ENCODE data around the gene DCLK2. TPM values are rescaled to one million over a fixed set of nuclear protein-coding genes. Genes with fewer than 3 reads are reported as not detected.

DCLK2 gene
- polyA plus RNA-seq, 1 of the 3 experiments (the other 2 are of a cell fraction), result 10.1 TPM

DNA sequence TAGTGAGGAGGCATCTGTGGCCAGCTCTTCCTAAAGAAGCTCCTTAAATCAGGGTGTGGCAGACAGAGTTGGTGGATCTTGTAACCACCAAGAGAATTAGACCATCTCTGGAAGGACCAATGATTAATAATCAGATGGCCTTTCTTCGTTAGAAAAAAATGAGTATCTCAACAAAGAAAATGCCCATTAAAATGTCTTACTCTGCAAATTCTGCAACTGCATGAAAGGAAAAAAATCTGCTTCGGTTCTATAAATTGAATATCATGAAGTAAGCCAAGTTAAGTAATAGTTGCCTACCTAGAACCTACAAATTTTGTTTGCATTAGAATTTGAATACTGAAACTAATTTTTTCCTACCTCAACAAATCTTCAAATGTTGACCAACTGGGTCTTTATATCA, 4.2 kb upstream of the DCLK2 start:
- peaks cover 8 to 20% of the 10 kb centered on the region in 2 experiments; a peak in 3 of 4 replicates for H3K4me1 ChIP-seq (ENCODE audit: control insufficient read depth in 1 of 2, insufficient read depth in 2 of 2, low read depth in 1 of 2, low read length in 1 of 2)
- no peak overlapping the region for H2AFZ ChIP-seq (ENCODE audit: low read depth)
- H3K36me3 ChIP-seq (replicated peaks in 1 of 2; ENCODE audit: control insufficient read depth in 1 of 2, insufficient read depth in 2 of 2, low read length in 1 of 2), result no peaks in the 10 kb centered on the region
- no peak for DNase-seq
- WGBS (ENCODE audit: low lambda C conversion rate), result 98% methylated on average over 2 of the region's 2 CpGs
- no peak overlapping the region for H3K9ac ChIP-seq
- H3K27me3 ChIP-seq (ENCODE audit: insufficient read depth), result no peaks in the 10 kb centered on the region
- ChIA-PET CTCF (interaction anchor here (1.6 kb wide), 1 partner anchor 13 kb away, joined by 4 read pairs; no protein-coding TSS in a partner anchor), POLR2A (no interaction called here)
- H3K9me2 ChIP-seq, result no peaks in the 10 kb centered on the region
- TF ChIP-seq RXRA (IDR thresholded peaks at IDR 0.05; ENCODE audit: borderline replicate concordance, low read depth), result no peak
- no peaks in the 10 kb centered on the region for H3K9me3 ChIP-seq
- peak overlapping the region; percentile 70 to 91; a peak in 3 of 4 replicates for H3K27ac ChIP-seq (ENCODE audit: low read depth in 2 of 2, low read length in 1 of 2)
- H3K4me2 ChIP-seq, result no peak overlapping the region
- no peaks in the 10 kb centered on the region for H4K20me1 ChIP-seq (ENCODE audit: insufficient read depth)
- peaks cover 30% of the 10 kb centered on the region for H3F3A ChIP-seq (replicated peaks; ENCODE audit: insufficient read depth)
- H3K4me3 ChIP-seq (ENCODE audit: low read depth in 2 of 2, low read length in 1 of 2), result no peak overlapping the region
- peaks cover 10% of the 10 kb centered on the region for H3K79me2 ChIP-seq (ENCODE audit: insufficient read depth)

- POLR2A ChIA-PET, result interaction anchor here (1.0 to 2.0 kb wide), 5 partner anchors 27 to 288 kb away, joined by 3 to 5 read pairs (median 3); no protein-coding TSS in a partner anchor
- peak overlapping the region; percentile 93 for H3K4me2 ChIP-seq
- H3K79me2 ChIP-seq (ENCODE audit: insufficient read depth), result peaks cover 55% of the 10 kb centered on the region
- peak; percentile 87 for DNase-seq
- peaks cover 33% of the 10 kb centered on the region for H4K20me1 ChIP-seq (ENCODE audit: insufficient read depth)
- peak overlapping the region; percentile 76 for H2AFZ ChIP-seq (ENCODE audit: low read depth)
- whole genome bisulfite sequencing (ENCODE audit: low lambda C conversion rate), result 1% methylated on average over 24 of the region's 59 CpGs
- H3F3A ChIP-seq (replicated peaks; ENCODE audit: insufficient read depth), result peaks cover 23% of the 10 kb centered on the region
- no peaks in the 10 kb centered on the region for H3K9me3 ChIP-seq
- H3K9ac ChIP-seq, result peak overlapping the region; percentile 59
- CTCF ChIA-PET, result interaction anchor here (0.9 to 4.1 kb wide), 14 partner anchors 9 to 164 kb away, joined by 3 to 22 read pairs (median 4); no protein-coding TSS in a partner anchor
- peak overlapping the region; percentile 83 to 92 for H3K4me3 ChIP-seq (ENCODE audit: low read depth in 2 of 2, low read length in 1 of 2)
- H3K9me2 ChIP-seq, result no peaks in the 10 kb centered on the region
- no peaks in the 10 kb centered on the region for H3K27me3 ChIP-seq (ENCODE audit: insufficient read depth)
- H3K27ac ChIP-seq (ENCODE audit: low read depth in 2 of 2, low read length in 1 of 2), result peak overlapping the region; percentile 83 to 93
- peaks cover 15 to 22% of the 10 kb centered on the region in 2 experiments for H3K4me1 ChIP-seq (ENCODE audit: control insufficient read depth in 1 of 2, insufficient read depth in 2 of 2, low read depth in 1 of 2, low read length in 1 of 2)
- H3K36me3 ChIP-seq (replicated peaks in 1 of 2; ENCODE audit: control insufficient read depth in 1 of 2, insufficient read depth in 2 of 2, low read length in 1 of 2), result peaks cover 0 to under 1% of the 10 kb centered on the region in 2 experiments
- TF ChIP-seq, protein P1, sequence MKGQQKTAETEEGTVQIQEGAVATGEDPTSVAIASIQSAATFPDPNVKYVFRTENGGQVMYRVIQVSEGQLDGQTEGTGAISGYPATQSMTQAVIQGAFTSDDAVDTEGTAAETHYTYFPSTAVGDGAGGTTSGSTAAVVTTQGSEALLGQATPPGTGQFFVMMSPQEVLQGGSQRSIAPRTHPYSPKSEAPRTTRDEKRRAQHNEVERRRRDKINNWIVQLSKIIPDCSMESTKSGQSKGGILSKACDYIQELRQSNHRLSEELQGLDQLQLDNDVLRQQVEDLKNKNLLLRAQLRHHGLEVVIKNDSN (IDR thresholded peaks at IDR 0.05; ENCODE audit: borderline replicate concordance, low read depth), result no peak
- TF ChIP-seq, protein P2, sequence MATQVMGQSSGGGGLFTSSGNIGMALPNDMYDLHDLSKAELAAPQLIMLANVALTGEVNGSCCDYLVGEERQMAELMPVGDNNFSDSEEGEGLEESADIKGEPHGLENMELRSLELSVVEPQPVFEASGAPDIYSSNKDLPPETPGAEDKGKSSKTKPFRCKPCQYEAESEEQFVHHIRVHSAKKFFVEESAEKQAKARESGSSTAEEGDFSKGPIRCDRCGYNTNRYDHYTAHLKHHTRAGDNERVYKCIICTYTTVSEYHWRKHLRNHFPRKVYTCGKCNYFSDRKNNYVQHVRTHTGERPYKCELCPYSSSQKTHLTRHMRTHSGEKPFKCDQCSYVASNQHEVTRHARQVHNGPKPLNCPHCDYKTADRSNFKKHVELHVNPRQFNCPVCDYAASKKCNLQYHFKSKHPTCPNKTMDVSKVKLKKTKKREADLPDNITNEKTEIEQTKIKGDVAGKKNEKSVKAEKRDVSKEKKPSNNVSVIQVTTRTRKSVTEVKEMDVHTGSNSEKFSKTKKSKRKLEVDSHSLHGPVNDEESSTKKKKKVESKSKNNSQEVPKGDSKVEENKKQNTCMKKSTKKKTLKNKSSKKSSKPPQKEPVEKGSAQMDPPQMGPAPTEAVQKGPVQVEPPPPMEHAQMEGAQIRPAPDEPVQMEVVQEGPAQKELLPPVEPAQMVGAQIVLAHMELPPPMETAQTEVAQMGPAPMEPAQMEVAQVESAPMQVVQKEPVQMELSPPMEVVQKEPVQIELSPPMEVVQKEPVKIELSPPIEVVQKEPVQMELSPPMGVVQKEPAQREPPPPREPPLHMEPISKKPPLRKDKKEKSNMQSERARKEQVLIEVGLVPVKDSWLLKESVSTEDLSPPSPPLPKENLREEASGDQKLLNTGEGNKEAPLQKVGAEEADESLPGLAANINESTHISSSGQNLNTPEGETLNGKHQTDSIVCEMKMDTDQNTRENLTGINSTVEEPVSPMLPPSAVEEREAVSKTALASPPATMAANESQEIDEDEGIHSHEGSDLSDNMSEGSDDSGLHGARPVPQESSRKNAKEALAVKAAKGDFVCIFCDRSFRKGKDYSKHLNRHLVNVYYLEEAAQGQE (IDR thresholded peaks at IDR 0.05; ENCODE audit: low read depth, low read length), result peak; percentile 9; the same call in 1 of the 2 replicates
- peak; percentile 10; the same call in 1 of the 2 replicates for TF ChIP-seq MXI1 (IDR thresholded peaks at IDR 0.05; ENCODE audit: low read depth, low read length)
- no peak for TF ChIP-seq JUND (IDR thresholded peaks at IDR 0.05)
- TF ChIP-seq TAF1 (IDR thresholded peaks at IDR 0.05; ENCODE audit: borderline replicate concordance, low read depth, low read length), result peak; percentile 34; the same call in 1 of the 2 replicates
Measured at GRCh38 chr4:150078579-150079080, 385 bp downstream of the DCLK2 start.

Measured in SK-N-SH (cell line).